ENCODE results near the gene BNIP5. TPM values are rescaled to one million over a fixed set of nuclear protein-coding genes. Genes with fewer than 3 reads are reported as not detected.

BNIP5 gene
- total and polyA plus RNA-seq, 4 donors = not detected

DNA sequence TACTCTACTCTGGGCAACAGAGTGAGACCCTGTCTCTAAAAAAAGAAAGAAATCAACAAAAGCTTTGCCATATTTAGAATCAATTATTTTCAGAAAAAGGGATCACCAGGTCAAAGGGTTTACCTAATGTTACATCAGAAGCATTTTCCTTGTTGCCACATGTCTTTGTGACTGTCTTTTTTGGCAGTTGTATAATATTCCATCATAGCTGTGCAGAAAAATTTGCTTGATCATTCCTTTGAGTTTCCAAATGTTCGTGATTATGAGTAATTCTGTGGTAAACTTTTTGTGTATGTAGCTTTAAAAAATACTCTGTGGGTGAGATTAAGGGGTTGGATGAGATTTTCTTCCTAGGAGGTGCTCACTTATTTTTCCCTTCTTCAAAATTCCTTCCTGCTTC is 40.4 kb downstream of the BNIP5 start (continued):
- TF ChIP-seq RXRA (IDR thresholded peaks at IDR 0.05) (no peak), HNF4G (IDR thresholded peaks at IDR 0.05) (no peak)

DNA sequence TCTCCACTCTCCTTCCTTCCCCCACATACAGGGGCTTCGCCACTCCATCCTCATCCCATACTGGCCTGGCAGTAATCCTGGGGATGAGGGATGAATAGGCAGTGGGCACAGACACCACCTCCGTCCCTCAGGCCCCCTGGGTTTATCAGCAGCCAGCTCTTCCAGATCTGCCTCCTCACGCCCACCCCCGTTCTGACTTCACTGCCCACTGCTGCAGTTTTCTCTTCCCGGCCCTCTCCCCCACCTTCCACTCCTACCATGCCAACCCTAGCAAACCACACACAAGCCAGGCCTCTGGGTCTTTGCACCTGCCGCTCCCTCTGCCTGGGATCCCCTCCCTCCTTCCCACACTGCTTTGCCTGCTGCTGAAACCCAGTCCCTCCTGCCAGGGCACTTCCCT is 44.5 kb downstream of the BNIP5 start:
- Histone ChIP-seq H3K27me3 (ENCODE audit: control insufficient read depth in 4 of 4, insufficient read depth in 4 of 4, low read length in 3 of 4) (no peaks in the 10 kb centered on the region), H3K27ac (ENCODE audit: low read depth in 1 of 2, low read length in 2 of 2) (no peak overlapping the region), H3K36me3 (ENCODE audit: control insufficient read depth in 4 of 4, insufficient read depth in 3 of 4, low read depth in 1 of 4, low read length in 3 of 4) (no peaks in the 10 kb centered on the region), H3K9ac (ENCODE audit: low read depth in 1 of 2, low read length in 2 of 2) (no peak overlapping the region), H3K4me3 (ENCODE audit: low read depth in 1 of 3, low read length in 3 of 3) (no peak overlapping the region), H3K9me3 (ENCODE audit: control insufficient read depth in 4 of 4, low read length in 3 of 4) (no peaks in the 10 kb centered on the region), H3K4me1 (ENCODE audit: control insufficient read depth in 4 of 4, insufficient read depth in 4 of 4, low read length in 3 of 4) (no peaks in the 10 kb centered on the region)
- WGBS = 74% methylated on average over 6 of the region's 6 CpGs
- TF ChIP-seq SP1 (IDR thresholded peaks at IDR 0.05) (no peak), GABPA (IDR thresholded peaks at IDR 0.05 in 1 of 2, conservative IDR thresholded peaks at IDR 0.05 in 1 of 2) (no peak), HNF4A (conservative IDR thresholded peaks at IDR 0.05) (no peak), NR2F2 (IDR thresholded peaks at IDR 0.05) (no peak), JUND (IDR thresholded peaks at IDR 0.05) (no peak), TAF1 (conservative IDR thresholded peaks at IDR 0.05) (no peak), HNF4G (IDR thresholded peaks at IDR 0.05) (no peak), YY1 (IDR thresholded peaks at IDR 0.05) (no peak), EGR1 (IDR thresholded peaks at IDR 0.05; ENCODE audit: low read depth in 2 of 2) (no peak)
- TF ChIP-seq, protein P1, sequence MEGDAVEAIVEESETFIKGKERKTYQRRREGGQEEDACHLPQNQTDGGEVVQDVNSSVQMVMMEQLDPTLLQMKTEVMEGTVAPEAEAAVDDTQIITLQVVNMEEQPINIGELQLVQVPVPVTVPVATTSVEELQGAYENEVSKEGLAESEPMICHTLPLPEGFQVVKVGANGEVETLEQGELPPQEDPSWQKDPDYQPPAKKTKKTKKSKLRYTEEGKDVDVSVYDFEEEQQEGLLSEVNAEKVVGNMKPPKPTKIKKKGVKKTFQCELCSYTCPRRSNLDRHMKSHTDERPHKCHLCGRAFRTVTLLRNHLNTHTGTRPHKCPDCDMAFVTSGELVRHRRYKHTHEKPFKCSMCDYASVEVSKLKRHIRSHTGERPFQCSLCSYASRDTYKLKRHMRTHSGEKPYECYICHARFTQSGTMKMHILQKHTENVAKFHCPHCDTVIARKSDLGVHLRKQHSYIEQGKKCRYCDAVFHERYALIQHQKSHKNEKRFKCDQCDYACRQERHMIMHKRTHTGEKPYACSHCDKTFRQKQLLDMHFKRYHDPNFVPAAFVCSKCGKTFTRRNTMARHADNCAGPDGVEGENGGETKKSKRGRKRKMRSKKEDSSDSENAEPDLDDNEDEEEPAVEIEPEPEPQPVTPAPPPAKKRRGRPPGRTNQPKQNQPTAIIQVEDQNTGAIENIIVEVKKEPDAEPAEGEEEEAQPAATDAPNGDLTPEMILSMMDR (IDR thresholded peaks at IDR 0.05; ENCODE audit: low read depth, low read length, missing input control) = no peak
- TF ChIP-seq, protein P2, sequence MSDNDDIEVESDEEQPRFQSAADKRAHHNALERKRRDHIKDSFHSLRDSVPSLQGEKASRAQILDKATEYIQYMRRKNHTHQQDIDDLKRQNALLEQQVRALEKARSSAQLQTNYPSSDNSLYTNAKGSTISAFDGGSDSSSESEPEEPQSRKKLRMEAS (IDR thresholded peaks at IDR 0.05) = no peak
- TF ChIP-seq, protein P3, sequence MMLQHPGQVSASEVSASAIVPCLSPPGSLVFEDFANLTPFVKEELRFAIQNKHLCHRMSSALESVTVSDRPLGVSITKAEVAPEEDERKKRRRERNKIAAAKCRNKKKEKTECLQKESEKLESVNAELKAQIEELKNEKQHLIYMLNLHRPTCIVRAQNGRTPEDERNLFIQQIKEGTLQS (IDR thresholded peaks at IDR 0.05) = no peak
- TF ChIP-seq, protein P4, sequence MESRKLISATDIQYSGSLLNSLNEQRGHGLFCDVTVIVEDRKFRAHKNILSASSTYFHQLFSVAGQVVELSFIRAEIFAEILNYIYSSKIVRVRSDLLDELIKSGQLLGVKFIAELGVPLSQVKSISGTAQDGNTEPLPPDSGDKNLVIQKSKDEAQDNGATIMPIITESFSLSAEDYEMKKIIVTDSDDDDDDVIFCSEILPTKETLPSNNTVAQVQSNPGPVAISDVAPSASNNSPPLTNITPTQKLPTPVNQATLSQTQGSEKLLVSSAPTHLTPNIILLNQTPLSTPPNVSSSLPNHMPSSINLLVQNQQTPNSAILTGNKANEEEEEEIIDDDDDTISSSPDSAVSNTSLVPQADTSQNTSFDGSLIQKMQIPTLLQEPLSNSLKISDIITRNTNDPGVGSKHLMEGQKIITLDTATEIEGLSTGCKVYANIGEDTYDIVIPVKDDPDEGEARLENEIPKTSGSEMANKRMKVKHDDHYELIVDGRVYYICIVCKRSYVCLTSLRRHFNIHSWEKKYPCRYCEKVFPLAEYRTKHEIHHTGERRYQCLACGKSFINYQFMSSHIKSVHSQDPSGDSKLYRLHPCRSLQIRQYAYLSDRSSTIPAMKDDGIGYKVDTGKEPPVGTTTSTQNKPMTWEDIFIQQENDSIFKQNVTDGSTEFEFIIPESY (IDR thresholded peaks at IDR 0.05) = no peak
- no peak for DNase-seq (ENCODE audit: low spot score)

DNA sequence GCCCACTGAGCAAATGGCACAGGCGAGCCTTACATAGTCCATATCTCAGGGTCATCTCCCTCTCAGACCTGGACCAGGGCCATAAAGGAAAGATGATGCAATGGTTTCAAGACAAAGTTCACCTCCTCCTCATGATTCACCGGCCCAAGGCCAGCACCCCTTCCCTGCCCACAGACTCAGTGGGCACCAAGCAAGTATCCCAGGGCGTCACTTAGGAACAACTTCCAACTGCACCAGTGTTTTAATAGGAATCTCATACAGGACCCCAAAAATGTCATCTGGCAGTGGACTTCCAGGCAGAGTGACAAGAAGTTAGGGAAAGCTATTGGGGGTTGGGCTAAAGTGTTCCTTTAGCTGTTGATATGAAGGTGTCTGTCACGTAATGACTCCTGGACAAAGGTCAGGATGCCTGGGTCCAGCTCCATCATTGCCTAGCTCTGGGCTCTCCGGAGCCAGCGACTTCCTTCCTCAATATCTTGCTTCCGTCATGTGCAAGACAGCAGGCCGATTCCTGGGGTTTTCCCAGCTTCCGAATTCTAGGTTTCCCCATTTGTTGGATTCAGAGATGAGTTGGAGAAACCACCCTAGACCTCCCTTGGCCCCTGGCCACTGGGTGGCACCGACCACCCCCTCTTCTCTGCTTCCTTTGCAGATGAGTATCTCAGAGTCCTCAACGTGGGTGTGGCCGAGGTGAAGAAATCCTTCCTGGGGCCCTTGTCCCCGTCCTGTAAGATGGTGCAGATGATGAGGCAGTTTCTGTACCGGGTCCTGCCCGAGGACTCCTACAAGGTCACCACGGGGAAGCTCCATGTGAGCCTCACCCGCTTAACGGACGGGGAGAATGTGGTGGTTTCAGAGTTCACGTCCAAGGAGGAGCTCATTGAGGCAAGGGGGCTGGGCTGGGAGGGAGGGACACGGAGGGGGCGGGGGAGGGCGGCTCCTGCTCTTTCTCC is 45.7 kb downstream of the BNIP5 start:
- Histone ChIP-seq H3K9ac (ENCODE audit: low read depth in 1 of 2, low read length in 2 of 2) (no peak overlapping the region), H3K36me3 (ENCODE audit: control insufficient read depth in 4 of 4, insufficient read depth in 3 of 4, low read depth in 1 of 4, low read length in 3 of 4) (no peaks in the 10 kb centered on the region), H3K27me3 (ENCODE audit: control insufficient read depth in 4 of 4, insufficient read depth in 4 of 4, low read length in 3 of 4) (peaks cover 0 to under 1% (median 0%) of the 10 kb centered on the region in 4 donors), H3K27ac (ENCODE audit: low read depth in 1 of 2, low read length in 2 of 2) (no peak overlapping the region), H3K4me3 (ENCODE audit: low read depth in 1 of 3, low read length in 3 of 3) (no peak overlapping the region), H3K9me3 (ENCODE audit: control insufficient read depth in 4 of 4, low read length in 3 of 4) (no peaks in the 10 kb centered on the region), H3K4me1 (ENCODE audit: control insufficient read depth in 4 of 4, insufficient read depth in 4 of 4, low read length in 3 of 4) (no peaks in the 10 kb centered on the region)
- no peak for DNase-seq (ENCODE audit: low spot score)
- 60% methylated on average over 23 of the region's 23 CpGs for WGBS
- TF ChIP-seq NR2F2 (IDR thresholded peaks at IDR 0.05) (no peak), RXRA (IDR thresholded peaks at IDR 0.05) (no peak), HNF4A (conservative IDR thresholded peaks at IDR 0.05) (no peak), GABPA (IDR thresholded peaks at IDR 0.05 in 1 of 2, conservative IDR thresholded peaks at IDR 0.05 in 1 of 2) (no peak), JUND (IDR thresholded peaks at IDR 0.05) (no peak), SP1 (IDR thresholded peaks at IDR 0.05) (no peak), EGR1 (IDR thresholded peaks at IDR 0.05; ENCODE audit: low read depth in 2 of 2) (no peak), HNF4G (IDR thresholded peaks at IDR 0.05) (no peak), FOXA2 (IDR thresholded peaks at IDR 0.05) (no peak), YY1 (IDR thresholded peaks at IDR 0.05) (no peak), FOXA1 (IDR thresholded peaks at IDR 0.05) (no peak), TAF1 (conservative IDR thresholded peaks at IDR 0.05) (no peak)
- TF ChIP-seq, protein P3 (IDR thresholded peaks at IDR 0.05) = no peak
- TF ChIP-seq, protein P4 (IDR thresholded peaks at IDR 0.05) = no peak
- TF ChIP-seq, protein P2 (IDR thresholded peaks at IDR 0.05) = no peak
- TF ChIP-seq, protein P1 (IDR thresholded peaks at IDR 0.05; ENCODE audit: low read depth, low read length, missing input control) = no peak

All from liver (tissue), 9 donors.